K562 (cell line): ENCODE results near the gene THAP2.

ENCODE experiments used
- FOXA3 ChIP-seq, 2 experiments: fragments of 450-650 bp in 1 of 2; sonication (generic) in 1 of 2; formaldehyde crosslinking; IDR thresholded peaks in 1 of 2; conservative IDR thresholded peaks in 1 of 2; 2 replicates each; pipeline versions ENCODE4 v1.4.0 to v1.8.0; 2020 to 2022; ENCODE audit warnings: mild to moderate bottlenecking in 2 of 2, missing genetic modification reagents in 1 of 2
- SAFB ChIP-seq: fragments of 200-400 bp; formaldehyde crosslinking; IDR thresholded peaks from 2 replicates; pipeline ENCODE4 v1.6.1; 2017; ENCODE audit warnings: low read depth, low read length, borderline replicate concordance
- TFAM ChIP-seq: fragments of 250-450 bp; sonication (Bioruptor Pico); conservative IDR thresholded peaks from 2 replicates; pipeline ENCODE4 v1.5.0; 2021; ENCODE audit warnings: mild to moderate bottlenecking, moderate library complexity
- ZNF449 ChIP-seq: fragments of 250-450 bp; sonication (Bioruptor Pico); IDR thresholded peaks from 2 replicates; pipeline ENCODE4 v1.8.0; 2022; ENCODE audit warnings: moderate library complexity, mild to moderate bottlenecking, inconsistent platforms

- TF ChIP-seq ZNF449 (no peak), FOXA3 (CRISPR knock-in tag; conservative IDR thresholded peaks at IDR 0.05 in 1 of 2, IDR thresholded peaks at IDR 0.05 in 1 of 2) (no peak), TFAM (CRISPR knock-in tag) (no peak), SAFB (no peak)
Observed at GRCh38 chr12:71682466-71682865, 18.4 kb downstream of the THAP2 start.
